Endothelial cell of umbilical vein (primary cell): ENCODE results near the gene BAZ1B. TPM values are rescaled to one million over a fixed set of nuclear protein-coding genes. Genes with fewer than 3 reads are reported as not detected.

Experiments
- BruUV-seq: library from RNA; stranded (reverse); fragments of 400-500 nt; replicated peaks from 2 replicates; lab custom pipeline; 2021; lab: Mats Ljungman, UMichigan
- CTCF ChIA-PET: fragments of 300-600, 350-600 bp; sonication (Branson Sonifier 250); formaldehyde crosslinking; loops from one replicate; lab custom pipeline; 2021; ENCODE audit warnings: antibody characterized with exemption, inconsistent platforms; lab: Charles Lee
- POLR2A ChIA-PET: fragments of 300-600, 350-600 bp; sonication (Branson Sonifier 250); formaldehyde crosslinking; loops from one replicate; lab custom pipeline; 2021; ENCODE audit warnings: antibody characterized with exemption, inconsistent platforms; lab: Charles Lee
- DNase-seq: peaks from one replicate; pipeline ENCODE4 v3.0.0-alpha.2; 2011; ENCODE audit warnings: low read depth, low spot score
- FAIRE-seq: peaks from 2 replicates; lab custom pipeline; 2011; peaks lifted over from hg19 to GRCh38; lab: Jason Lieb, UNC
- H2AFZ ChIP-seq: 2 replicates; pipeline ENCODE4 v1.6.0; 2012; ENCODE audit warnings: low read depth, low read length, control low read depth, inconsistent platforms
- H3K27ac ChIP-seq: 2 replicates; pipeline ENCODE4 v1.5.1; 2011; ENCODE audit warnings: low read depth, mild to moderate bottlenecking, control low read depth, low read length, moderate library complexity; ENCODE audit not compliant: insufficient read depth
- H3K27me3 ChIP-seq, 2 experiments: 2 replicates each; pipeline versions ENCODE4 v1.6.0 to v1.6.1; 2011; ENCODE audit warnings: low read length in 2 of 2, mixed read lengths in 1 of 2; ENCODE audit not compliant: control insufficient read depth in 2 of 2, insufficient read depth in 2 of 2
- H3K36me3 ChIP-seq, 2 experiments: 2 replicates in 1 of 2; 3 replicates in 1 of 2; pipeline ENCODE4 v1.5.1; 2011; ENCODE audit warnings: low read length in 2 of 2, mild to moderate bottlenecking in 1 of 2, moderate library complexity in 1 of 2; ENCODE audit not compliant: control insufficient read depth in 2 of 2, insufficient read depth in 2 of 2; ENCODE audit errors: extremely low read depth in 1 of 2
- H3K4me1 ChIP-seq: 3 replicates; pipeline ENCODE4 v1.5.1; 2011; ENCODE audit warnings: mild to moderate bottlenecking, low read length; ENCODE audit not compliant: control insufficient read depth, insufficient read depth; ENCODE audit errors: extremely low read depth
- H3K4me2 ChIP-seq: 2 replicates; pipeline ENCODE4 v1.6.1; 2011; ENCODE audit warnings: low read length, control low read depth, mixed read lengths; ENCODE audit not compliant: insufficient read depth
- H3K4me3 ChIP-seq, 3 experiments: fragments of 200-600 bp in 1 of 3; sonication (generic), shearing (Covaris generic) in 1 of 3; replicated peaks in 1 of 3; 2 replicates each; pipeline ENCODE4 v1.5.1; 2011 to 2016; ENCODE audit warnings: control low read depth in 3 of 3, low read length in 3 of 3, mild to moderate bottlenecking in 2 of 3, inconsistent platforms in 1 of 3, low read depth in 1 of 3, moderate library complexity in 1 of 3; ENCODE audit not compliant: insufficient read depth in 1 of 3
- H3K79me2 ChIP-seq: 2 replicates; pipeline ENCODE4 v1.6.0; 2012; ENCODE audit warnings: low read length, inconsistent platforms; ENCODE audit not compliant: control insufficient read depth, insufficient read depth
- H3K9ac ChIP-seq: replicated peaks from 2 replicates; pipeline ENCODE3; 2011; ENCODE audit warnings: low read length, control low read depth; ENCODE audit not compliant: insufficient read depth; ENCODE audit errors: extremely low read depth
- H3K9me1 ChIP-seq: replicated peaks from 3 replicates; pipeline ENCODE4 v1.6.0; 2011; ENCODE audit warnings: mild to moderate bottlenecking, low read length; ENCODE audit not compliant: control insufficient read depth, insufficient read depth; ENCODE audit errors: extremely low read depth
- H3K9me3 ChIP-seq: replicated peaks from 2 replicates; pipeline ENCODE4 v1.5.1; 2012; ENCODE audit warnings: low read length, inconsistent platforms; ENCODE audit not compliant: control insufficient read depth, insufficient read depth
- H4K20me1 ChIP-seq: replicated peaks from 2 replicates; pipeline ENCODE3; 2011; ENCODE audit warnings: mild to moderate bottlenecking, low read length; ENCODE audit not compliant: control insufficient read depth, insufficient read depth; ENCODE audit errors: extremely low read depth
- EZH2 ChIP-seq: IDR thresholded peaks from 2 replicates; pipeline ENCODE4 v1.6.1; 2012; ENCODE audit warnings: borderline replicate concordance, low read depth, mild to moderate bottlenecking, moderate library complexity, low read length, inconsistent platforms; ENCODE audit not compliant: severe bottlenecking
- FOS ChIP-seq: IDR thresholded peaks from 2 replicates; pipeline ENCODE4 v1.6.1; 2011; ENCODE audit warnings: mild to moderate bottlenecking, low read length, moderate library complexity, borderline replicate concordance; ENCODE audit not compliant: insufficient read depth
- GATA2 ChIP-seq: IDR thresholded peaks from 2 replicates; pipeline ENCODE4 v1.7.0; 2011; ENCODE audit warnings: low read depth, mild to moderate bottlenecking, moderate library complexity, mixed read lengths, low read length; ENCODE audit not compliant: insufficient read length, insufficient read depth
- JUN ChIP-seq: IDR thresholded peaks from 2 replicates; pipeline ENCODE4 v1.6.1; 2011; ENCODE audit warnings: borderline replicate concordance, low read depth; ENCODE audit not compliant: insufficient read length, insufficient read depth
- MYC ChIP-seq: IDR thresholded peaks from one replicate; pipeline ENCODE4 v1.6.1; 2011; ENCODE audit warnings: mild to moderate bottlenecking, low read depth, low read length
- POLR2A ChIP-seq: IDR thresholded peaks from 2 replicates; pipeline ENCODE4 v1.6.1; 2012; ENCODE audit warnings: low read depth, mild to moderate bottlenecking, control low read depth, low read length
- POLR2AphosphoS5 ChIP-seq: IDR thresholded peaks from 2 replicates; pipeline ENCODE4 v1.6.1; 2012; ENCODE audit warnings: low read depth, mild to moderate bottlenecking, control low read depth, low read length, moderate library complexity; ENCODE audit not compliant: insufficient read depth
- dilution Hi-C: fragments of 300-500 bp; cut with MboI; formaldehyde crosslinking; loops from one replicate; pipeline ENCODE4 v1.15.0; 2019; ENCODE audit warnings: low sequenced_read_pairs; ENCODE audit not compliant: extremely low pct_ligation_motif_present
- intact Hi-C: fragments of 100-400 bp; cut with micrococcal nuclease; formaldehyde crosslinking; loops from one replicate; pipeline ENCODE4 v1.10.0; 2022
- polyA plus RNA-seq, 4 experiments: library from polyadenylated mRNA; depleted of rRNA in 3 of 4; stranded (reverse) in 3 of 4; unstranded in 1 of 4; fragments of >200 nt; gene quantifications; 2 replicates each; pipeline versions ENCODE4 v1.2.1 to v1.2.3, GENCODE V29; 2011 to 2012; ENCODE audit warnings: missing spikeins in 1 of 4
- total RNA-seq: library from RNA; stranded (reverse); gene quantifications from 2 replicates; pipeline ENCODE4 v1.2.3, GENCODE V29; 2021
- TF ChIP-seq, protein P1 (sequence below): IDR thresholded peaks from 2 replicates; pipeline ENCODE4 v1.6.1; 2011; ENCODE audit not compliant: insufficient read depth, insufficient read length
- TF ChIP-seq, protein P2 (sequence below), 2 donors: IDR thresholded peaks; 1 replicate in 1 of 2; 2 replicates in 1 of 2; pipeline ENCODE4 v1.5.1; 2011; ENCODE audit warnings: low read length in 2 of 2, mild to moderate bottlenecking in 2 of 2, moderate library complexity in 2 of 2, control low read depth in 1 of 2, inconsistent platforms in 1 of 2, low read depth in 1 of 2; ENCODE audit not compliant: insufficient read depth in 1 of 2; ENCODE audit errors: extremely low read depth in 1 of 2

Gene BAZ1B
- total and polyA plus RNA-seq, 2 donors (not counting 3 experiments of a cell fraction or from before 2014, with no cell fraction given), result 16.2 to 74.7 TPM

- no peak overlapping the region for H2AFZ ChIP-seq
- no peaks in the 10 kb centered on the region for H4K20me1 ChIP-seq
- no peak for TF ChIP-seq POLR2AphosphoS5
- no peak for TF ChIP-seq JUN
- TF ChIP-seq, protein P1, sequence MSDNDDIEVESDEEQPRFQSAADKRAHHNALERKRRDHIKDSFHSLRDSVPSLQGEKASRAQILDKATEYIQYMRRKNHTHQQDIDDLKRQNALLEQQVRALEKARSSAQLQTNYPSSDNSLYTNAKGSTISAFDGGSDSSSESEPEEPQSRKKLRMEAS, result no peak
- no peak for TF ChIP-seq FOS
- no peak for TF ChIP-seq EZH2
- TF ChIP-seq, protein P2, sequence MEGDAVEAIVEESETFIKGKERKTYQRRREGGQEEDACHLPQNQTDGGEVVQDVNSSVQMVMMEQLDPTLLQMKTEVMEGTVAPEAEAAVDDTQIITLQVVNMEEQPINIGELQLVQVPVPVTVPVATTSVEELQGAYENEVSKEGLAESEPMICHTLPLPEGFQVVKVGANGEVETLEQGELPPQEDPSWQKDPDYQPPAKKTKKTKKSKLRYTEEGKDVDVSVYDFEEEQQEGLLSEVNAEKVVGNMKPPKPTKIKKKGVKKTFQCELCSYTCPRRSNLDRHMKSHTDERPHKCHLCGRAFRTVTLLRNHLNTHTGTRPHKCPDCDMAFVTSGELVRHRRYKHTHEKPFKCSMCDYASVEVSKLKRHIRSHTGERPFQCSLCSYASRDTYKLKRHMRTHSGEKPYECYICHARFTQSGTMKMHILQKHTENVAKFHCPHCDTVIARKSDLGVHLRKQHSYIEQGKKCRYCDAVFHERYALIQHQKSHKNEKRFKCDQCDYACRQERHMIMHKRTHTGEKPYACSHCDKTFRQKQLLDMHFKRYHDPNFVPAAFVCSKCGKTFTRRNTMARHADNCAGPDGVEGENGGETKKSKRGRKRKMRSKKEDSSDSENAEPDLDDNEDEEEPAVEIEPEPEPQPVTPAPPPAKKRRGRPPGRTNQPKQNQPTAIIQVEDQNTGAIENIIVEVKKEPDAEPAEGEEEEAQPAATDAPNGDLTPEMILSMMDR (IDR thresholded peaks at IDR 0.05; ENCODE audit: extremely low read depth in 1 of 2, insufficient read depth in 1 of 2, low read depth in 1 of 2, low read length in 2 of 2), result no peak
- no peak for TF ChIP-seq MYC
- no peak for TF ChIP-seq GATA2
- no peak for TF ChIP-seq POLR2A
- POLR2A ChIA-PET, result no interaction called here
- FAIRE-seq (no peak), DNase-seq (no peak)
- no peaks in the 10 kb centered on the region for H3K79me2 ChIP-seq
- CTCF ChIA-PET, result no interaction called here
- intact Hi-C loops (no loop called here), dilution Hi-C loops (no loop called here)
- peaks cover 0 to 2% of the 10 kb centered on the region in 2 experiments for H3K27me3 ChIP-seq
- H3K9me1 ChIP-seq, result no peaks in the 10 kb centered on the region
- H3K9me3 ChIP-seq, result no peaks in the 10 kb centered on the region
- no peak overlapping the region for H3K4me2 ChIP-seq
- H3K27ac ChIP-seq, result no peak overlapping the region
- H3K4me1 ChIP-seq, result no peaks in the 10 kb centered on the region
- BruUV-seq, result no TSS peak
- no peak overlapping the region for H3K9ac ChIP-seq
- H3K36me3 ChIP-seq, result no peaks in the 10 kb centered on the region
- H3K4me3 ChIP-seq, result no peak overlapping the region
Observed at GRCh38 chr7:73429622-73430505, 92.2 kb downstream of the BAZ1B start.
